Small intestine (tissue), 7 donors: ENCODE measurements around the gene MTAP. TPM values are rescaled to one million over a fixed set of nuclear protein-coding genes. Genes with fewer than 3 reads are reported as not detected.

Experiments
- DNase-seq, 2 donors: peaks; one replicate each; pipeline versions ENCODE4 v3.0.0 to v3.0.0-alpha.2; 2013
- FAIRE-seq: peaks from 2 replicates; lab custom pipeline; 2012; peaks lifted over from hg19 to GRCh38; lab: Jason Lieb, UNC
- H3K27ac ChIP-seq, 3 donors: one replicate each; pipeline ENCODE4 v1.5.1; 2013; ENCODE audit warnings: low read length in 2 of 3, mild to moderate bottlenecking in 2 of 3, control low read depth in 1 of 3, inconsistent platforms in 1 of 3, low read depth in 1 of 3, moderate library complexity in 1 of 3
- H3K27me3 ChIP-seq, 3 donors: one replicate each; pipeline ENCODE4 v1.6.1; 2013; ENCODE audit warnings: low read length in 3 of 3, inconsistent platforms in 1 of 3; ENCODE audit not compliant: control insufficient read depth in 3 of 3, insufficient read depth in 3 of 3
- H3K36me3 ChIP-seq, 3 donors: one replicate each; pipeline ENCODE4 v1.6.1; 2013; ENCODE audit warnings: low read length in 3 of 3, inconsistent platforms in 1 of 3, low read depth in 1 of 3, mild to moderate bottlenecking in 1 of 3, moderate library complexity in 1 of 3; ENCODE audit not compliant: control insufficient read depth in 3 of 3, insufficient read depth in 2 of 3
- H3K4me1 ChIP-seq, 3 donors: one replicate each; pipeline ENCODE4 v1.6.1; 2013; ENCODE audit warnings: low read length in 2 of 3, inconsistent platforms in 1 of 3, low read depth in 1 of 3, mild to moderate bottlenecking in 1 of 3, moderate library complexity in 1 of 3; ENCODE audit not compliant: control insufficient read depth in 3 of 3, insufficient read depth in 2 of 3
- H3K4me3 ChIP-seq, 3 donors: one replicate each; pipeline ENCODE4 v1.5.1; 2013; ENCODE audit warnings: low read length in 3 of 3, control low read depth in 1 of 3, inconsistent platforms in 1 of 3, low read depth in 1 of 3, mild to moderate bottlenecking in 1 of 3, moderate library complexity in 1 of 3
- H3K9me3 ChIP-seq, 2 donors: one replicate each; pipeline ENCODE4 v1.6.1; 2013; ENCODE audit warnings: low read depth in 1 of 2, low read length in 1 of 2; ENCODE audit not compliant: control insufficient read depth in 2 of 2, insufficient read depth in 1 of 2
- WGBS, 3 donors: extraction: QIAGEN DNeasy Blood & Tissue Kit; methylation state at CpG; one replicate each; pipeline ENCODE4 v1.1.7; 2013; 5-methylcytosine and 5-hydroxymethylcytosine counted together
- polyA plus RNA-seq, 4 donors: library from polyadenylated mRNA; stranded (reverse) in 3 of 4; unstranded in 1 of 4; fragments of 200-250 nt in 3 of 4; fragments of 120-200 nt in 1 of 4; gene quantifications; one replicate each; pipeline versions ENCODE4 v1.2.1 to v1.2.3, GENCODE V29; 2013
- donor health status: healthy with polysubstance abuse.
- donor health status: control.
- donor health status: control.
- donor health status: Bipolar disorder and iron deficiency.
- donor health status: healthy.

MTAP gene
- polyA plus RNA-seq, 4 donors = 3.0 to 24.4 (median 10.6) TPM

GRCh38 chr9:21856301-21857094, 54.1 kb downstream of the MTAP start:
- Histone ChIP-seq H3K27ac (no peak overlapping the region), H3K27me3 (no peaks in the 10 kb centered on the region), H3K4me3 (no peak overlapping the region), H3K9me3 (no peaks in the 10 kb centered on the region), H3K36me3 (peaks cover 4 to 10% (median 6%) of the 10 kb centered on the region in 3 donors), H3K4me1 (peaks cover 6 to 27% (median 7%) of the 10 kb centered on the region in 3 donors)
- WGBS, 3 donors = 50 to 64% (median 53%) methylated on average over 5 of the region's 5 CpGs
- DNase-seq (peak; percentile 18 to 28), FAIRE-seq (no peak)

DNA sequence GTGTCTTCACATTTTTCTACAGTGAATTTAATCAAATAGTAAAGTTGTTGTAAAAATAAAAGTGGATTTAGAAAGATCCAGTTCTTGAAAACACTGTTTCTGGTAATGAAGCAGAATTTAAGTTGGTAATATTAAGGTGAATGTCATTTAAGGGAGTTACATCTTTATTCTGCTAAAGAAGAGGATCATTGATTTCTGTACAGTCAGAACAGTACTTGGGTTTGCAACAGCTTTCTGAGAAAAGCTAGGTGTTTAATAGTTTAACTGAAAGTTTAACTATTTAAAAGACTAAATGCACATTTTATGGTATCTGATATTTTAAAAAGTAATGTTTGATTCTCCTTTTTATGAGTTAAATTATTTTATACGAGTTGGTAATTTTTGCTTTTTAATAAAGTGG, 60.4 kb downstream of the MTAP start:
- H3K27ac ChIP-seq = no peak overlapping the region
- no peak overlapping the region for H3K4me3 ChIP-seq
- WGBS, 3 donors = 78 to 89% (median 81%) methylated on average over 1 of the region's 1 CpG
- H3K9me3 ChIP-seq = no peaks in the 10 kb centered on the region
- peaks cover 0 to 11% (median 6%) of the 10 kb centered on the region in 3 donors for H3K36me3 ChIP-seq
- no peaks in the 10 kb centered on the region for H3K27me3 ChIP-seq
- H3K4me1 ChIP-seq = peaks cover 0 to 4% (median 0%) of the 10 kb centered on the region in 3 donors
- DNase-seq = no peak
- peak; percentile 33 for FAIRE-seq

DNA sequence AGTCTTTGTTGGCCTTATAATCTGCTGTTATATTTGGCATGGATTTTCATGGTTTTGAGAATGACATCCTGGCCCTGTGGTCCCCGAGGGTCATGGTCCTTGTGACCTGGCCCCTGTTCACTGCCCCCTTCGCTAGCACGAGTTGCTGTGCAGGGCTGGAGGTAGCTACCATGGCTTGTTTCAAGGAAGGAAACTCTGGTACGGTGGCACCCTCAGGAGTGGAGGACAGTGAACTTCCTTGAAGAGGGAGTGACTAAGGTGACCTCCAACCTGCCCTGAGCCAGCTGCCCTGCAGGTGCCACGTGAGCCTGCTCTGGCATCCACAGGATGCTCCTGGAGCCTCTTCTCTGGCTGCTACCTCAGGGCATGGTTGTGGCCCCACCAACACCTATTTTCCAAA, 62.1 kb downstream of the MTAP start:
- Histone ChIP-seq H3K27ac (no peak overlapping the region), H3K4me1 (peaks cover 0 to 4% (median 0%) of the 10 kb centered on the region in 3 donors), H3K4me3 (no peak overlapping the region), H3K36me3 (peaks cover 0 to 9% (median 0%) of the 10 kb centered on the region in 3 donors), H3K9me3 (no peaks in the 10 kb centered on the region), H3K27me3 (no peaks in the 10 kb centered on the region)
- 90 to 94% (median 91%) methylated on average over 5 of the region's 5 CpGs for WGBS, 3 donors
- FAIRE-seq (no peak), DNase-seq (peak in 1 of 2 donors; percentile 31)

DNA sequence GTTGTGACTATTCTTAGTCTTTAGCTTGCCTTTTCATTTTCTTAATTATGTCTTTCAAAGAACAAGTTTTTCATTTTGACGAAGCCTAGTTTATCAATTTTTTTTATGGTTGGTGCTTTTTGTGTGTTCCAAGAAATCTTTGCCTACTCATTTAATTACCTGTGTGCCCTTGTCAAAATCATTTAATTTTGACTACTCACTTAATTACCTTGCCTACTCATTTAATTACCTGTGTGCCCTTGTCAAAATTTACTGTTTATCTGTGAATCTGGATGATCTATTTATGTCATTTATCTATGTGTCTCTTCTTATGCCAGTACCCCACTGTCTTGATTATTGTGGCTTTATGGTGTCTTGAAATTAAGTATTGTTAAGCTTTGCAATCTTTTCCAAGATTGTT, 63.9 kb downstream of the MTAP start:
- WGBS, 3 donors = 92 to 97% (median 93%) methylated on average over 1 of the region's 1 CpG
- no peak overlapping the region for H3K4me3 ChIP-seq
- H3K27ac ChIP-seq = no peak overlapping the region
- no peaks in the 10 kb centered on the region for H3K9me3 ChIP-seq
- H3K36me3 ChIP-seq = peaks cover 0 to 9% (median 0%) of the 10 kb centered on the region in 3 donors
- H3K27me3 ChIP-seq = no peaks in the 10 kb centered on the region
- peaks cover 0 to 4% (median 0%) of the 10 kb centered on the region in 3 donors for H3K4me1 ChIP-seq
- no peak for DNase-seq
- no peak for FAIRE-seq

DNA sequence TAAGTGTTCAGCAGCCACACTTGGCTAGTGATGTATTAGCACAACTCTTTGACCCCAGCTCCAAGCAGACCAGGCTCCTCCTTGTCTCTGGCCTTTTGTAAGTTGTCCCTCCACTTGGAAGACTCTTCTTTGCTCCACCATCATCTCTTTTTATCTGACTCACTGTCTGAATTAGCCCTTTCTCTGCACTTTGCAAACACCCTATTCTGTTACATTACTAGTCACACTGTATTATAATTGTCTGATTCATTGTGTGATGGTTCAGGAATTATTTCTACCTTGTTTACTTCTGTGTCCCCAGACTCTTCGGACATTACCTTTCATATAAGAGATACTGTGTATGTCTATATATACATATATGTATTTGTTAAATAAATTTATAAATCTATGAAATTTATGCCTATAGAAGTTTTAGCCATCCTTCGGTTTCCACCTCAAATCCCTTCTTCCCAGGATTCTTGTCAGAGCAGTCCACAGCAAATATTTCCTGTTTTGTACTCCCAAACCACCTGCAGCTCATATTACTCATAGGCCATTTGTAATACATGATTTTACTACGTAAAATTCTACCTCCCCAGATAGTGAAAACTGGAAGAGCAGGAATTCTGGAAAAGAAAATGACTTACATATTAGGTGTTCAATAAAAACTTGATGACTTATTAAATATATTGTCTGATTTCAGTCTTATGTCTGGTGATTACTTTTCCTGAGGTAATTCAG, 69.0 kb downstream of the MTAP start:
- H3K4me1 ChIP-seq = no peaks in the 10 kb centered on the region
- no peaks in the 10 kb centered on the region for H3K27me3 ChIP-seq
- DNase-seq (no peak), FAIRE-seq (no peak)
- no peak overlapping the region for H3K27ac ChIP-seq
- peaks cover 0 to 2% (median 0%) of the 10 kb centered on the region in 3 donors for H3K36me3 ChIP-seq
- H3K4me3 ChIP-seq = no peak overlapping the region
- no peaks in the 10 kb centered on the region for H3K9me3 ChIP-seq
- WGBS, 3 donors = 83 to 91% (median 91%) methylated on average over 3 of the region's 3 CpGs

DNA sequence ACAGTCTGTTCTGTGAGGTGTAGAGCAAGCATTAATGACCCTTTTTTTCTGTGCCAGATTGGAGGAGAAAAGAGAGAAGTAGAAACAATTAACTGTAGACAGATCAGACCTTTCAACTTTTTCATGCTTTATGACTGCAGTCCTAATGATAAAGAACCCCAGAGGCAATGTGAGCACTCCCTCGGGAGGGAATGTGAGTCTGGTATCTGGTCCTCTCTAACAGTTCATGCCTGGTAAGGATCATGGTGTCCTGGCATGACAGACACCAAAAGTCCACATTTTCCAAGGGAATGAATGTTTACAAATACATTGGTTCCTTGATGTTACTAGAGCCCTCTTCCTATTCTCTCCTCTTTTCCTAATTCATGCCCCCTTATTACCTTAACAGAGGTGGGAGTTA, 70.3 kb downstream of the MTAP start:
- Histone ChIP-seq H3K4me1 (no peaks in the 10 kb centered on the region), H3K4me3 (no peak overlapping the region), H3K36me3 (peaks cover 0 to 2% (median 0%) of the 10 kb centered on the region in 3 donors), H3K27me3 (no peaks in the 10 kb centered on the region), H3K9me3 (peaks cover 0 to 2% of the 10 kb centered on the region in 2 donors), H3K27ac (no peak overlapping the region)
- FAIRE-seq (no peak), DNase-seq (no peak)
- 32 to 54% (median 40%) methylated on average over 1 of the region's 1 CpG for WGBS, 3 donors

DNA sequence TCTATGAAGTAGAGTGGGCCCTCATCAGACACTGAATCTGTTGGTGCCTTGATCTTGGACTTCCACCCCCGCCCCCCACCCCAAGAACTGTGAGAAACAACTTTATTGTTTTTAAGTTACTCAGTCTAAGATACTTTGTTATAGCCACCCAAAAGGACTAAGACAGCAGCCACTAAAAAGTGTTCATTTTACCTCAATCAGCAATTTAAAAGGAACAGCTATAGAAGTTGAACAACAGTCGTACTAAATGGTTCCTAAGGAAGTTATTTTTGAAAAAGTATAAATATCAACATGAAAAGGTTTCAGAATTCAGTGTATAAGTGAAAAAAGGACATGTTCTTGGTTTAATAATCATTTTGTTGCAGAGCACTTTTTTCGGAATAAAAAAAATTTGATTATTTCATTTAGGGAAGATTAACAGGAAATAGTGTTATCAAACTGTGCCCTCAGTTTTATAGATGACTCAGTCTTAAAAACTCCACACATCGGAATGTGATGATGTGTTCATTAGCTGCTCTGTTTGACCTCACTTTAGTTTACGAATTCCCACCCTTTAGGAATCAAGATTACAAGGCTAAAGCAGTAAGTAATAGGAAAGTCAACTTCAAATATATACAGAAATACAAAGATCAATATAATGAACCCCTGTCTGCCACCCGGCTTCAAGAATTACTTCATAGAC, 71.2 kb downstream of the MTAP start:
- H3K36me3 ChIP-seq = peaks cover 0 to under 1% (median 0%) of the 10 kb centered on the region in 3 donors
- H3K4me3 ChIP-seq = no peak overlapping the region
- 84 to 87% (median 87%) methylated on average over 6 of the region's 6 CpGs for WGBS, 3 donors
- no peak for FAIRE-seq
- DNase-seq = no peak
- H3K27ac ChIP-seq = no peak overlapping the region
- H3K4me1 ChIP-seq = no peaks in the 10 kb centered on the region
- H3K9me3 ChIP-seq = peaks cover 0 to 2% of the 10 kb centered on the region in 2 donors
- H3K27me3 ChIP-seq = no peaks in the 10 kb centered on the region

DNA sequence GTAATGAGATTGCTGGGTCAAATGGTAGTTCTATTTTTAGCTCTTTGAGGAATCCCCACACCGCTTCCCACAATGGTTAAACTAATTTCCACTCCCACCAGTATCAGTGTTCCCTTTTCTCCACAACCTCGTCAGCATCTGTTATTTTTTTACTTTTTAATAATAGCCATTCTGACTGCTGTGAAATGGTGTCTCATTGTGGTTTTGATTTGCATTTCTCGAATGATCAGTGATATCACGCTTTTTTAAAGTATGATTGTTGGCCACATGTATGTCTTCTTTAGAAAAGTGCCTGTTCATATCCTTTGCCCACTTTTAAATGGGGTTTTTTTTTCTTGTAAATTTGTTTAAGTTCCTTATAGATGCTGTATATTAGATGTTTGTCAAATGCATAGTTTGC, 73.5 kb downstream of the MTAP start:
- H3K4me1 ChIP-seq = no peaks in the 10 kb centered on the region
- H3K36me3 ChIP-seq = no peaks in the 10 kb centered on the region
- FAIRE-seq (no peak), DNase-seq (no peak)
- no peak overlapping the region for H3K27ac ChIP-seq
- no peak overlapping the region for H3K4me3 ChIP-seq
- WGBS, 3 donors = 89 to 96% (median 92%) methylated on average over 4 of the region's 4 CpGs
- H3K9me3 ChIP-seq = peaks cover 0 to 9% of the 10 kb centered on the region in 2 donors
- H3K27me3 ChIP-seq = no peaks in the 10 kb centered on the region
